Adrenal gland (tissue), 12 donors: ENCODE measurements around the gene FBXL17. TPM values are rescaled to one million over a fixed set of nuclear protein-coding genes. Genes with fewer than 3 reads are reported as not detected.

ENCODE experiments used
- DNase-seq, 7 donors: peaks; one replicate each; pipeline ENCODE4 v3.0.0-alpha.2; 2019 to 2020
- H3K27ac ChIP-seq, 5 donors: fragments of 200-600 bp; sonication (generic) in 4 of 5; 1 replicate in 3 of 5; 2 replicates in 2 of 5; pipeline versions ENCODE4 v1.5.1 to v1.8.0; 2016 to 2020; ENCODE audit warnings: mild to moderate bottlenecking in 1 of 5
- H3K27me3 ChIP-seq: fragments of 200-600 bp; 2 replicates; pipeline ENCODE4 v1.8.0; 2021
- H3K36me3 ChIP-seq, 2 donors: fragments of 200-600 bp; replicated peaks in 1 of 2; 1 replicate in 1 of 2; 2 replicates in 1 of 2; pipeline versions ENCODE4 v1.5.1 to v1.8.0; 2018 to 2022
- H3K4me1 ChIP-seq, 2 donors: fragments of 200-600 bp; replicated peaks in 1 of 2; 1 replicate in 1 of 2; 2 replicates in 1 of 2; pipeline versions ENCODE4 v1.5.1 to v1.8.0; 2018 to 2021
- H3K4me3 ChIP-seq, 4 donors: fragments of 200-600 bp; sonication (generic) in 3 of 4; one replicate each; pipeline ENCODE4 v1.5.1; 2016 to 2018
- H3K9me3 ChIP-seq, 3 donors: fragments of 200-600 bp; sonication (generic) in 1 of 3; replicated peaks in 1 of 3; 1 replicate in 2 of 3; 2 replicates in 1 of 3; pipeline versions ENCODE4 v1.5.1 to v1.8.0; 2016 to 2021
- CTCF ChIP-seq, 6 experiments: fragments of 450-650 bp in 4 of 6; fragments of 200-600 bp in 2 of 6; sonication (generic) in 1 of 6; IDR thresholded peaks; 1 replicate in 5 of 6; 2 replicates in 1 of 6; pipeline versions ENCODE4 v1.5.1 to v1.8.0; 2016 to 2021; ENCODE audit warnings: antibody characterized with exemption in 6 of 6, mild to moderate bottlenecking in 2 of 6, moderate library complexity in 1 of 6
- POLR2A ChIP-seq, 2 donors: fragments of 450-650 bp; IDR thresholded peaks; one replicate each; pipeline ENCODE4 v1.6.1; 2017; ENCODE audit warnings: antibody characterized with exemption in 2 of 2, mild to moderate bottlenecking in 2 of 2, moderate library complexity in 1 of 2
- WGBS, 4 donors: extraction: QIAGEN DNeasy Blood & Tissue Kit in 2 of 4; methylation state at CpG; one replicate each; pipeline versions ENCODE4 v1.1.5 to v1.1.7; 2013 to 2017; 5-methylcytosine and 5-hydroxymethylcytosine counted together
- intact Hi-C, 2 donors: fragments of 100-400 bp; cut with DNase I; formaldehyde crosslinking; loops; one replicate each; pipeline versions ENCODE4 v1.14.1 to v1.15.0; 2022 to 2023
- polyA plus RNA-seq, 3 donors: library from polyadenylated mRNA; stranded (reverse); fragments of 200-250 nt in 2 of 3; fragments of 350-450 nt in 1 of 3; fragmentation: Illumina TruSeq in 1 of 3; extraction: RNeasy Lipid Tissue Mini Kit (QIAGEN cat#74804) in 1 of 3; gene quantifications; one replicate each; pipeline ENCODE4 v1.2.3, GENCODE V29; 2013 to 2014
- total RNA-seq, 9 donors: library from RNA; depleted of rRNA in 4 of 9; stranded (reverse); fragments of >200 nt in 4 of 9; fragments of 120-200 nt in 1 of 9; fragmentation: NEBNext Ultra II Directional in 1 of 9; extraction: Animal tissue kit (Norgen Biotek cat#: 25700) in 1 of 9; gene quantifications; one replicate each; pipeline versions ENCODE4 v1.1.0 to v1.2.4, GENCODE V29; 2013 to 2023
- donor health status: healthy with polysubstance abuse.
- donor health status: Bipolar disorder and iron deficiency.
- donor health status: DM: yes; HTN: yes; CAD: no.
- donor health status: DM: no; HTN: no; CAD: no.
- donor health status: DM: no; HTN: no; CAD: no.
- donor health status: DM: yes; HTN: yes; CAD: no.

FBXL17 gene
- total and polyA plus RNA-seq, 12 donors = 4.4 to 29.4 (median 21.3) TPM

DNA sequence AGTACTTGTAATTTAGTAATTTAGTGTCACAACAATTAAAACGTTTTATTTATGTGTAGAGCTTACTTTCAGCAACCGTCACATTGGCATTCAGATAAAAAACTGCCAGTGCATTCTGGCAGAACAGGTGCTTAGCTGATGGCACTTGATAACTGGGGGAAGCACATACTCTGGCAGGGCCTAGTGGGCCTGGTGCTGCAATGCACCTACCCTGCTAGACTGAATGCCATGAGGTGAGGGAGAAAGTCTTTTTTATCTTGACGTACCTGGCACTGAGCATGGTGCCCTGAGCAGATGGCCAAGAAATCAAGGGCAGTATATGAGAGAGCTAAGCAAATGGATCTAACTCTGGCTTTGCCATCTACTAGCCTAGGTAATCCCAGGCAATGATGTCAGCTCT is 430.6 kb downstream of the FBXL17 start:
- WGBS, 4 donors = 66 to 86% (median 81%) methylated on average over 3 of the region's 3 CpGs
- no peaks in the 10 kb centered on the region for H3K36me3 ChIP-seq
- H3K27me3 ChIP-seq = no peaks in the 10 kb centered on the region
- H3K4me3 ChIP-seq = no peak overlapping the region
- no peak for TF ChIP-seq CTCF (IDR thresholded peaks at IDR 0.05)
- TF ChIP-seq POLR2A (IDR thresholded peaks at IDR 0.05) = no peak
- DNase-seq = no peak
- intact Hi-C loops = no loop called here
- H3K27ac ChIP-seq = no peak overlapping the region
- H3K9me3 ChIP-seq = no peaks in the 10 kb centered on the region
- H3K4me1 ChIP-seq = no peaks in the 10 kb centered on the region

DNA sequence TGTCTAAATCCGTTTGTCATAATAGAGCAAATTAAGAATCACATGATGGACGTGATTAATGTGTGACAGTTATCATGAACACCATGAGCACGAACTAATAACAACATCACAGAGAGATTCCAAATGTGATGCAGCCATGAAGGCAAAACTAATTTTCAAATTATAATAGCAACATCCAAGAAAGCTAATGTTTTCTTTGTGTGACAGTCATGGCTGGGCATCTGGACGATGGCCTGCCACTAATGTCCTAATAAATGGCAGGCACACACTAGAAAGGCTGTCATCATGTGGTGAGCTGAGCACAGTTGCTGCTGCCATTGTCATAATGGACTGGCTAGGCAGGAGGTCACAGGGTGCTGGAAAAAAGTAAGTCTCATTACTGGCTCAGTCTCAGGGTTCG is 431.1 kb downstream of the FBXL17 start:
- no peak for TF ChIP-seq CTCF (IDR thresholded peaks at IDR 0.05)
- TF ChIP-seq POLR2A (IDR thresholded peaks at IDR 0.05) = no peak
- WGBS, 4 donors = 89 to 94% (median 91%) methylated on average over 5 of the region's 5 CpGs

DNA sequence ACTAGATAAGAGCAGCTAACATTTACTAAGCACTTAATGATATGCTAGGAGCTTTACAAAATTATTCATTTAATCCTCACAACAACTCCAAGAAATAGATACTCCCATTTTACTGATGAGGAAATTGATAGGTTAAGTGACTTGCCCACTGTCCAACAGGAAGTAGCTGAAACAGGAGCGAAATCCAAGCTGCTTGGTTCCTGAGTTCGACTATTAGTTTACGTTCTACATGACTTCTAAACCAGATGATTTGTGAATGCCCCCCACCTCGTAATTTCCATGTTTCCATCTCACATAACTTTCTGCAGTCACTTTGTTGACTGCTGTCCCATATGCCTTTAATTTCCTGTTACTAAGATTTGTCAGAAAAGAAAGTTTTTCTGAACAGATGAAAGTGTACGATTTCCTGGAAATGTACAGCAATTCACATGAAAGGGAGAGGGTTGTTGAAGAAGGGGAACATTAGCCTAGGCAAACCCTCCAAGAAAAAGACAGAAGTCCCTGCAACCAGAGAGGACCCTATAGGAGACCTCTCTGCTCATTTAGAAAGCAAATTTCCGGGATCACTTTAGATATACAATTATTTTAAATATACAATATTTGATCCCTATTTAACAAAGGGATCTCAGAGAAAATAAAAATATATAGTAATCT is 432.1 kb downstream of the FBXL17 start:
- Histone ChIP-seq H3K4me1 (no peaks in the 10 kb centered on the region), H3K4me3 (no peak overlapping the region), H3K27me3 (no peaks in the 10 kb centered on the region), H3K9me3 (no peaks in the 10 kb centered on the region), H3K27ac (no peak overlapping the region), H3K36me3 (no peaks in the 10 kb centered on the region)
- 89 to 94% (median 92%) methylated on average over 6 of the region's 6 CpGs for WGBS, 4 donors
- no peak for TF ChIP-seq POLR2A (IDR thresholded peaks at IDR 0.05)
- no peak for TF ChIP-seq CTCF (IDR thresholded peaks at IDR 0.05)
- no peak for DNase-seq
- intact Hi-C loops = no loop called here

More for the DNA sequence above, 431.1 kb downstream of the FBXL17 start:
- H3K27ac ChIP-seq = no peak overlapping the region
- H3K4me1 ChIP-seq = no peaks in the 10 kb centered on the region
- no peaks in the 10 kb centered on the region for H3K9me3 ChIP-seq
- intact Hi-C loops = no loop called here
- no peak overlapping the region for H3K4me3 ChIP-seq
- no peaks in the 10 kb centered on the region for H3K36me3 ChIP-seq
- H3K27me3 ChIP-seq = no peaks in the 10 kb centered on the region
- peak in 1 of 7 donors; percentile 65 for DNase-seq

DNA sequence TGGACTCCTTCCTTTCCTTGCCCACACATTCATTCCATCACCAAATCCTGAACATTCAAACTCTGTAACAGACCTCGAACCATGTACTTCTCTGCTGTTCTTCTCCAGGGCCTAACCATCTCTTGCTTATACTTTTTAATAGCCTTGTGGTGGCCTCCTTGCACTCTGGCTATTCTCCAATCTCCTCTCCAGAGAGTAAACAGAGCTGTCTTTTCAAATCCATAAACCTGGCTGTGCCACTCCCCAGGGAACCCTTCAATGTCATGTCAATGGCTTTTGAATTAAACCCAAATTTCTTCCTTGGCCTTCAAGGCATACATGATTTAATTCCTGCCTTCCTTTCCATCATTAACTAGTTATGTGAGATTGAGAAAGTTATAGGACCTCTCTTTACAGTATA is 433.5 kb downstream of the FBXL17 start:
- no peak overlapping the region for H3K27ac ChIP-seq
- no peaks in the 10 kb centered on the region for H3K4me1 ChIP-seq
- intact Hi-C loops = no loop called here
- no peaks in the 10 kb centered on the region for H3K36me3 ChIP-seq
- no peaks in the 10 kb centered on the region for H3K27me3 ChIP-seq
- WGBS, 4 donors = 92 to 100% (median 95%) methylated on average over 1 of the region's 1 CpG
- no peak for DNase-seq
- TF ChIP-seq POLR2A (IDR thresholded peaks at IDR 0.05) = no peak
- no peak overlapping the region for H3K4me3 ChIP-seq
- no peaks in the 10 kb centered on the region for H3K9me3 ChIP-seq

DNA sequence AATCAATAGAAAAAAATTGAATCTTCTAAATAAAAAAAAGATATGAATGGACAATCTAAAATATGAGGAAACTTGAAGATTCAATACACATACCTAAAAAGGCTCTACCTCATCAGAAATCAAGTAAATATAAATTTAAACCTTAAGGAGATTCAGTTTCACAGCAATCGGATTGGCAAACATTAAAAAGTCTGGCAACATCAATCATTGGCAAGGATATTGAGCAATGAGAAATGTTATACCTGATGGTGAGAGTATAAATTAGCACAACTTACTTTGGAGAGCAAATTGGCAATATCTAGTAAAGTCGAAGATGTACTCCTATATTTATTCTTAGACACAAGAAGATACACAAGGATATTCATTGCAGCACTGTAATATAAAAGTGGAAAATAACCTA is 436.8 kb downstream of the FBXL17 start:
- Histone ChIP-seq H3K36me3 (no peaks in the 10 kb centered on the region), H3K4me1 (no peaks in the 10 kb centered on the region), H3K27me3 (no peaks in the 10 kb centered on the region), H3K4me3 (no peak overlapping the region), H3K9me3 (no peaks in the 10 kb centered on the region), H3K27ac (no peak overlapping the region)
- TF ChIP-seq POLR2A (IDR thresholded peaks at IDR 0.05) (no peak), CTCF (IDR thresholded peaks at IDR 0.05) (no peak)
- DNase-seq = no peak
- intact Hi-C loops = no loop called here
- WGBS, 4 donors = 90 to 96% (median 93%) methylated on average over 2 of the region's 2 CpGs
